ENCODE measurements around the gene TBRG4.
"Not testable (repeated sequence)": the region's sequence is repeated elsewhere in the genome, so short reads cannot be mapped to it uniquely, and the experiment has no call there.

TBRG4 gene

DNA sequence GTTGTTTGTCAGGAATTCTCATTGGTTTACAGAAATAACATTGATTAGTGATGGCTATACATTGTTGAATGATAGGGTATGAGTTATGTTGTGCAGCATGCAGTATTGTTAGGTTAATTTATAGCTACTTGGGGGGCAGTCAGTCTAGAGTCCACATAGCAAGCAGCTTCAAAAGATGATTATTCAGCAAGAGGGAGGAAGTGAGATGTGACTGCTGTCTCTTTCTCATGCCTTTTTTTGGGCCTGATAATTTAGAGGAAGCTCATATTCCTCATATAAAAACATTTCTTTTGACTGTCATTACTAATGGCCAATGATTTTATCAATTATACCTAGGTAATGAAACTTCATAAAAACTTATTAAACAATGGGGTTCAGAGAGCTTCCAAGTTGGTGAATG is 3.4 kb upstream of the TBRG4 start:
- H3K9me2 ChIP-seq (replicated peaks; ENCODE audit: control insufficient read depth, low read length), result no peaks in the 10 kb centered on the region
- H3K4me3 ChIP-seq (ENCODE audit: low read length), result no peak overlapping the region
- H3K9me3 ChIP-seq (ENCODE audit: control insufficient read depth, insufficient read depth, low read length), result no peaks in the 10 kb centered on the region
- H3K79me2 ChIP-seq (ENCODE audit: control insufficient read depth, low read length), result peaks cover 21% of the 10 kb centered on the region
- H3F3A ChIP-seq (ENCODE audit: control insufficient read depth, insufficient read depth), result peaks cover 10% of the 10 kb centered on the region; the same call in 1 of the 2 replicates
- H3K27ac ChIP-seq (ENCODE audit: low read depth, low read length), result no peak overlapping the region
- peak overlapping the region; percentile 22; the same call in 1 of the 2 replicates for H3K4me2 ChIP-seq (ENCODE audit: low read length)
- TF ChIP-seq EZH2phosphoT487 (IDR thresholded peaks at IDR 0.05; ENCODE audit: borderline replicate concordance, low read length), result no peak
- TF ChIP-seq, protein P1, sequence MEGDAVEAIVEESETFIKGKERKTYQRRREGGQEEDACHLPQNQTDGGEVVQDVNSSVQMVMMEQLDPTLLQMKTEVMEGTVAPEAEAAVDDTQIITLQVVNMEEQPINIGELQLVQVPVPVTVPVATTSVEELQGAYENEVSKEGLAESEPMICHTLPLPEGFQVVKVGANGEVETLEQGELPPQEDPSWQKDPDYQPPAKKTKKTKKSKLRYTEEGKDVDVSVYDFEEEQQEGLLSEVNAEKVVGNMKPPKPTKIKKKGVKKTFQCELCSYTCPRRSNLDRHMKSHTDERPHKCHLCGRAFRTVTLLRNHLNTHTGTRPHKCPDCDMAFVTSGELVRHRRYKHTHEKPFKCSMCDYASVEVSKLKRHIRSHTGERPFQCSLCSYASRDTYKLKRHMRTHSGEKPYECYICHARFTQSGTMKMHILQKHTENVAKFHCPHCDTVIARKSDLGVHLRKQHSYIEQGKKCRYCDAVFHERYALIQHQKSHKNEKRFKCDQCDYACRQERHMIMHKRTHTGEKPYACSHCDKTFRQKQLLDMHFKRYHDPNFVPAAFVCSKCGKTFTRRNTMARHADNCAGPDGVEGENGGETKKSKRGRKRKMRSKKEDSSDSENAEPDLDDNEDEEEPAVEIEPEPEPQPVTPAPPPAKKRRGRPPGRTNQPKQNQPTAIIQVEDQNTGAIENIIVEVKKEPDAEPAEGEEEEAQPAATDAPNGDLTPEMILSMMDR (IDR thresholded peaks at IDR 0.05; ENCODE audit: low read depth, low read length, poor library complexity, severe bottlenecking), result no peak
- peaks cover 4% of the 10 kb centered on the region; the same call in 1 of the 2 replicates for H4K20me1 ChIP-seq (ENCODE audit: control insufficient read depth, insufficient read depth, low read depth, low read length)
- H3K36me3 ChIP-seq (ENCODE audit: control insufficient read depth, low read length), result peaks cover 13% of the 10 kb centered on the region
- H3K27me3 ChIP-seq (ENCODE audit: control insufficient read depth, low read length), result no peaks in the 10 kb centered on the region
- peaks cover 39% of the 10 kb centered on the region for H3K4me1 ChIP-seq (ENCODE audit: control insufficient read depth, low read length)

DNA sequence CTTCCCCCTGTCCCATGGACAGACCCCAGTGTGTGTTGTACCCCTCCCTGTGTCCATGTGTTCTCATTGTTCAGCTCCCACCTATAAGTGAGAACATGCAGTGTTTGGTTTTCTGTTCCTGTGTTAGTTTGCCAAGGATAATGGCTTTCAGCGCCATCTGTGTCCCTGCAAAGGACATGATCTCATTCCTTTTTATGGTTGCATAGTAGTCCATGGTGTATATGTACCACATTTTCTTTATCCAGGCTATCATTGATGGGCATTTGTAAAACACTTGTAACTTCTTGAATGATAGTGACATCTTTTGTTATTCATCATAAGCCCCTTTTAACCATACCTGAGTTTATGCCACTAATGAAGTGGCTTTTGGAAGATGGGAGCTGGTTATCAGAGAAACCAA is 2.8 kb upstream of the TBRG4 start:
- not testable (repeated sequence) for H3K4me2 ChIP-seq (ENCODE audit: low read length); H4K20me1 ChIP-seq (ENCODE audit: control insufficient read depth, insufficient read depth, low read depth, low read length); H3F3A ChIP-seq (ENCODE audit: control insufficient read depth, insufficient read depth); H3K4me3 ChIP-seq (ENCODE audit: low read length); H3K9me2 ChIP-seq (replicated peaks; ENCODE audit: control insufficient read depth, low read length); H3K9me3 ChIP-seq (ENCODE audit: control insufficient read depth, insufficient read depth, low read length); H3K27ac ChIP-seq (ENCODE audit: low read depth, low read length); H3K27me3 ChIP-seq (ENCODE audit: control insufficient read depth, low read length)
- Histone ChIP-seq H3K4me1 (ENCODE audit: control insufficient read depth, low read length) (peaks cover 44% of the 10 kb centered on the region), H3K79me2 (ENCODE audit: control insufficient read depth, low read length) (peaks cover 28% of the 10 kb centered on the region), H3K36me3 (ENCODE audit: control insufficient read depth, low read length) (peaks cover 20% of the 10 kb centered on the region)

DNA sequence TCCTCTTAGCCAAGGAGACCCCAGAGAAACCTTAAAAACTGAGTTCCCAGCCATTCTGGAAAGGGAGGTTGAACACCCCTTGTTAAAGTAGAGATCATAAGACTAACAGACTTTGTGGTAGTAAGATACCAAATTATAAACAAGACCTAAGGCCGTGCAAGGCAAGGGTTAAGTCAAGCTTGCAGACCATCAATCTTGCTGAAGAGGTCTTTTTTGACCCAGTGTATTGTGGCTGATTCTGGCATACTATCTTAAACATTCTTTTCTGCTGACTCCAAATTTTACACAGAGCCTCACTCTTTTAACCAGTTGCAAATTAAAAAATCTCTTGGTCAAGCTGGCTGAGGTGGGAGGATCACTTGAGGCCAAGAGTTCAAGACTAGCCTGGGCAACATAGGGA is 1.2 kb upstream of the TBRG4 start:
- H3K4me2 ChIP-seq (ENCODE audit: low read length), result peak overlapping the region; percentile 71
- TF ChIP-seq, protein P1 (IDR thresholded peaks at IDR 0.05; ENCODE audit: low read depth, low read length, poor library complexity, severe bottlenecking), result no peak
- no peak for TF ChIP-seq EZH2phosphoT487 (IDR thresholded peaks at IDR 0.05; ENCODE audit: borderline replicate concordance, low read length)
- no peaks in the 10 kb centered on the region for H3K9me2 ChIP-seq (replicated peaks; ENCODE audit: control insufficient read depth, low read length)
- no peaks in the 10 kb centered on the region for H3K27me3 ChIP-seq (ENCODE audit: control insufficient read depth, low read length)
- H3K79me2 ChIP-seq (ENCODE audit: control insufficient read depth, low read length), result peaks cover 44% of the 10 kb centered on the region
- H3K4me3 ChIP-seq (ENCODE audit: low read length), result peak overlapping the region; percentile 83
- H3K36me3 ChIP-seq (ENCODE audit: control insufficient read depth, low read length), result peaks cover 36% of the 10 kb centered on the region
- peaks cover 48% of the 10 kb centered on the region for H3K4me1 ChIP-seq (ENCODE audit: control insufficient read depth, low read length)
- H3K9me3 ChIP-seq (ENCODE audit: control insufficient read depth, insufficient read depth, low read length), result no peaks in the 10 kb centered on the region
- H3F3A ChIP-seq (ENCODE audit: control insufficient read depth, insufficient read depth), result peaks cover 12% of the 10 kb centered on the region; the same call in 1 of the 2 replicates
- H3K27ac ChIP-seq (ENCODE audit: low read depth, low read length), result no peak overlapping the region
- H4K20me1 ChIP-seq (ENCODE audit: control insufficient read depth, insufficient read depth, low read depth, low read length), result peaks cover 22% of the 10 kb centered on the region

DNA sequence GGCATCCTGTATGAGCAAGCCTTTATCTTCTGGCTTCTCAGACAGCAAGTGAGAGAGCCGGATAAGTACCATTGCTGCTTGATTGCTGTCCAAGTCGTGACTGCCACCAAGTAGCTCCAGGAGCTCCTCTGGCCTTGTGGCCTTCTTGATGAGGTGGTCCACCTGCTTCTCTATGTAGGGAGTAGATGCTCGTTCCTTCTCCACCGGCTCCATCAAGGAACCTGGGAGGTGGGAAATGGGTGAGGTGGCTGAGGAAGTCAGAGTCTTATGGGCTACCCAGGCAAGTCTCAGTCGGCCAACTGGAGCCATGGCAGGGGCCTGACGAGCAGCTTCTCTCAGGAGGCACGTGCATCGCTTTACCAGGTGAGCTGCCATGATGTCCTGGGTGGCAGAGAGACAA is 2.6 kb downstream of the TBRG4 start:
- Histone ChIP-seq H3K27me3 (ENCODE audit: control insufficient read depth, low read length) (no peaks in the 10 kb centered on the region), H3K4me1 (ENCODE audit: control insufficient read depth, low read length) (peaks cover 38% of the 10 kb centered on the region), H3F3A (ENCODE audit: control insufficient read depth, insufficient read depth) (peaks cover 8% of the 10 kb centered on the region; the same call in 1 of the 2 replicates), H3K79me2 (ENCODE audit: control insufficient read depth, low read length) (peaks cover 80% of the 10 kb centered on the region), H3K4me2 (ENCODE audit: low read length) (peak overlapping the region; percentile 44), H3K9me2 (replicated peaks; ENCODE audit: control insufficient read depth, low read length) (no peaks in the 10 kb centered on the region), H3K9me3 (ENCODE audit: control insufficient read depth, insufficient read depth, low read length) (no peaks in the 10 kb centered on the region), H3K4me3 (ENCODE audit: low read length) (peak overlapping the region; percentile 30; the same call in 1 of the 2 replicates), H3K27ac (ENCODE audit: low read depth, low read length) (no peak overlapping the region), H3K36me3 (ENCODE audit: control insufficient read depth, low read length) (peaks cover 74% of the 10 kb centered on the region), H4K20me1 (ENCODE audit: control insufficient read depth, insufficient read depth, low read depth, low read length) (peaks cover 35% of the 10 kb centered on the region)
- no peak for TF ChIP-seq EZH2phosphoT487 (IDR thresholded peaks at IDR 0.05; ENCODE audit: borderline replicate concordance, low read length)
- TF ChIP-seq, protein P1 (IDR thresholded peaks at IDR 0.05; ENCODE audit: low read depth, low read length, poor library complexity, severe bottlenecking), result no peak
